GM12878 (cell line): ENCODE results near the gene CDK3. TPM values are rescaled to one million over a fixed set of nuclear protein-coding genes. Genes with fewer than 3 reads are reported as not detected.

ENCODE experiments used
- FOXM1 ChIP-seq: IDR thresholded peaks from 2 replicates; pipeline ENCODE4 v1.6.1; 2012; ENCODE audit warnings: low read depth, mild to moderate bottlenecking, inconsistent platforms, low read length, moderate library complexity
- HDAC2 ChIP-seq: fragments of 200-600 bp; sonication (generic); IDR thresholded peaks from 2 replicates; pipeline ENCODE4 v1.6.1; 2017
- NRF1 ChIP-seq: conservative IDR thresholded peaks from 2 replicates; pipeline ENCODE4 v1.6.1; 2011; ENCODE audit warnings: mild to moderate bottlenecking, low read depth, low read length, improper control_type of control experiment
- POU2F2 ChIP-seq: IDR thresholded peaks from 3 replicates; pipeline ENCODE4 v1.6.1; 2011; ENCODE audit warnings: low read depth, mild to moderate bottlenecking, low read length, borderline replicate concordance
- RAD21 ChIP-seq: IDR thresholded peaks from 2 replicates; pipeline ENCODE4 v1.6.1; 2011; ENCODE audit warnings: mild to moderate bottlenecking, low read depth, low read length, moderate library complexity; ENCODE audit not compliant: insufficient read depth
- RB1 ChIP-seq: fragments of 450-650 bp; formaldehyde crosslinking; IDR thresholded peaks from 2 replicates; pipeline ENCODE4 v1.6.1; 2017; ENCODE audit warnings: mild to moderate bottlenecking, borderline replicate concordance
- RCOR1 ChIP-seq: conservative IDR thresholded peaks from 2 replicates; pipeline ENCODE4 v1.6.1; 2012; ENCODE audit warnings: low read depth, low read length, improper control_type of control experiment
- SMAD1 ChIP-seq: fragments of 450-650 bp; IDR thresholded peaks from 2 replicates; pipeline ENCODE4 v1.6.1; 2018; ENCODE audit warnings: mild to moderate bottlenecking, low read depth; ENCODE audit not compliant: partially characterized antibody
- SMARCA5 ChIP-seq: fragments of 450-650 bp; IDR thresholded peaks from 2 replicates; pipeline ENCODE4 v1.6.1; 2017; ENCODE audit warnings: mild to moderate bottlenecking
- SREBF1 ChIP-seq: IDR thresholded peaks from 2 replicates; pipeline ENCODE4 v1.6.1; 2012; ENCODE audit warnings: mild to moderate bottlenecking, low read length
- STAT1 ChIP-seq: fragments of 450-650 bp; conservative IDR thresholded peaks from 2 replicates; pipeline ENCODE4 v1.6.1; 2014; ENCODE audit warnings: antibody characterized with exemption, mild to moderate bottlenecking
- TCF12 ChIP-seq: IDR thresholded peaks from 2 replicates; pipeline ENCODE4 v1.6.1; 2011; ENCODE audit warnings: low read depth, mild to moderate bottlenecking, low read length
- YBX1 ChIP-seq: fragments of 450-650 bp; IDR thresholded peaks from 2 replicates; pipeline ENCODE4 v1.6.1; 2016; ENCODE audit warnings: antibody characterized with exemption
- ZNF622 ChIP-seq: fragments of 450-650 bp; IDR thresholded peaks from 2 replicates; pipeline ENCODE4 v1.6.1; 2017; ENCODE audit warnings: mild to moderate bottlenecking, inconsistent platforms
- ZSCAN29 ChIP-seq: fragments of 450-650 bp; IDR thresholded peaks from 2 replicates; pipeline ENCODE4 v1.6.1; 2017; ENCODE audit warnings: mild to moderate bottlenecking, moderate library complexity
- polyA plus RNA-seq, 11 experiments: library from polyadenylated mRNA; depleted of rRNA in 4 of 11; unstranded in 6 of 11; stranded (reverse) in 5 of 11; fragments of >200 nt; fragmentation: Nextera tagmentation in 4 of 11; fragmentation: Illumina TruSeq in 1 of 11; extraction: Ambion mirVana in 4 of 11; extraction: Trizol in 1 of 11; gene quantifications; 1 replicate in 1 of 11; 2 replicates in 10 of 11; pipeline versions ENCODE4 v1.2.1 to v1.2.3, GENCODE V29; 2011 to 2016; ENCODE audit warnings: inconsistent platforms in 2 of 11, missing spikeins in 2 of 11, low read depth in 1 of 11
- total RNA-seq, 4 experiments: library from RNA; depleted of rRNA in 3 of 4; stranded (reverse); fragments of >200 nt in 3 of 4; fragmentation: Illumina TruSeq in 1 of 4; extraction: Trizol in 1 of 4; gene quantifications; 2 replicates each; pipeline versions ENCODE4 v1.2.1 to v1.2.3, GENCODE V29; 2013 to 2021
- TF ChIP-seq, protein P1 (sequence below): IDR thresholded peaks from 2 replicates; pipeline ENCODE4 v1.6.1; 2012; ENCODE audit warnings: low read length, inconsistent platforms
- TF ChIP-seq, protein P2 (sequence below): IDR thresholded peaks from 2 replicates; pipeline ENCODE4 v1.6.1; 2011; ENCODE audit warnings: low read depth, low read length, improper control_type of control experiment, borderline replicate concordance
- TF ChIP-seq, protein P3 (sequence below): IDR thresholded peaks from 2 replicates; pipeline ENCODE4 v1.6.1; 2011; ENCODE audit warnings: low read depth, mild to moderate bottlenecking, low read length, moderate library complexity, borderline replicate concordance; ENCODE audit errors: extremely low read depth
- TF ChIP-seq, protein P4 (sequence below): fragments of 450-650 bp; IDR thresholded peaks from 2 replicates; pipeline ENCODE4 v1.6.1; 2017; ENCODE audit warnings: mild to moderate bottlenecking, moderate library complexity
- TF ChIP-seq, protein P5 (sequence below): fragments of 450-650 bp; IDR thresholded peaks from 2 replicates; pipeline ENCODE4 v1.6.1; 2017; ENCODE audit warnings: mild to moderate bottlenecking
- TF ChIP-seq, protein P6 (sequence below): IDR thresholded peaks from 2 replicates; pipeline ENCODE4 v1.6.1; 2011; ENCODE audit warnings: borderline replicate concordance, low read depth, mild to moderate bottlenecking, moderate library complexity, mixed read lengths, low read length; ENCODE audit not compliant: insufficient read depth; ENCODE audit errors: extremely low read length

The CDK3 gene
- total and polyA plus RNA-seq, 10 of the 15 experiments (the other 5 are each of a cell fraction or from before 2014, with no cell fraction given): 1.1 to 7.1 (median 4.2) TPM

DNA sequence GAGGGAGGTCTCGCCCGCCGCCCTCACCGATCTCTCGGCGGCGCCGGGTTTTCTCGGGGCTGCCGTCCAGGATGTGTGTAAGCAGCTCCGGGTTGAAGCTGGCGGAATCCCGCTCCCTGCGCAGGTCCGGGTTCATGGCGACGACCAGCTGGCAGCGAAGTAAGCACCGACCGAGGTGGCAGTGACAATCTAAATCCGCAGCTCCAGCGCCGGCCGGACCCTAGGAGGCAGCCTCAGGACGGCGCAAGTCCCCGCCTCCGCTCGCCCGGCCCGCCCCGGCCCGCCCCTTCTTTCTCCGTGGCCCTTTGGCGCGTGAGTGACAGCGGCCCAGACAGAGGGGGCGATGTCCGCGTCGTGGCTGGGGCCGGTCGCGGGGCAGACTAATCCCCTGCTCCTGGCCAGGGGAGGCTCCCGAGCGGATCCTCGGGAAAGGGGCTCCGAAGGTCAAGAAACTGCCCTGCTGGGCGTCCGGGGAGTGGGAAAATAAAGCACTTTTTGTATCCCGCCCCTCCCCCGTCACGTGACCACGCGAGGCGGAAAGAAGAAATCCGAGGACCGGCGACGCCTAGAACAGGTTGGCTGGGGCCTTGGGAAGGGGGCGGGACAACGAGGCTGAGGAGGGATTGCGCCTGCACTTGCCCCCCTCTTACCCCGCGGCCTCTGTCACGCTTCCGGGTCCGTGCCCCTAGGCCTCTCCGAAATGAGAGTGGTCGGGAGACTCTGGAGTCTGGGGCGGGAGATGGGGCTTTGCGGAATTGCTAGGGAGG lies 21.5 kb upstream of the CDK3 start, which contains the start of the genes ACOX1 and TEN1 (continued):
- TF ChIP-seq, protein P1, sequence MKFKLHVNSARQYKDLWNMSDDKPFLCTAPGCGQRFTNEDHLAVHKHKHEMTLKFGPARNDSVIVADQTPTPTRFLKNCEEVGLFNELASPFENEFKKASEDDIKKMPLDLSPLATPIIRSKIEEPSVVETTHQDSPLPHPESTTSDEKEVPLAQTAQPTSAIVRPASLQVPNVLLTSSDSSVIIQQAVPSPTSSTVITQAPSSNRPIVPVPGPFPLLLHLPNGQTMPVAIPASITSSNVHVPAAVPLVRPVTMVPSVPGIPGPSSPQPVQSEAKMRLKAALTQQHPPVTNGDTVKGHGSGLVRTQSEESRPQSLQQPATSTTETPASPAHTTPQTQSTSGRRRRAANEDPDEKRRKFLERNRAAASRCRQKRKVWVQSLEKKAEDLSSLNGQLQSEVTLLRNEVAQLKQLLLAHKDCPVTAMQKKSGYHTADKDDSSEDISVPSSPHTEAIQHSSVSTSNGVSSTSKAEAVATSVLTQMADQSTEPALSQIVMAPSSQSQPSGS: no peak
- peak; percentile 16; the same call in 1 of the 2 replicates for TF ChIP-seq SREBF1
- TF ChIP-seq SMAD1: peak; percentile 90
- TF ChIP-seq, protein P2, sequence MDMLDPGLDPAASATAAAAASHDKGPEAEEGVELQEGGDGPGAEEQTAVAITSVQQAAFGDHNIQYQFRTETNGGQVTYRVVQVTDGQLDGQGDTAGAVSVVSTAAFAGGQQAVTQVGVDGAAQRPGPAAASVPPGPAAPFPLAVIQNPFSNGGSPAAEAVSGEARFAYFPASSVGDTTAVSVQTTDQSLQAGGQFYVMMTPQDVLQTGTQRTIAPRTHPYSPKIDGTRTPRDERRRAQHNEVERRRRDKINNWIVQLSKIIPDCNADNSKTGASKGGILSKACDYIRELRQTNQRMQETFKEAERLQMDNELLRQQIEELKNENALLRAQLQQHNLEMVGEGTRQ: peak; percentile 91
- TF ChIP-seq POU2F2: peak; percentile 95
- TF ChIP-seq RCOR1: no peak
- TF ChIP-seq NRF1: no peak
- no peak for TF ChIP-seq RAD21
- TF ChIP-seq, protein P3, sequence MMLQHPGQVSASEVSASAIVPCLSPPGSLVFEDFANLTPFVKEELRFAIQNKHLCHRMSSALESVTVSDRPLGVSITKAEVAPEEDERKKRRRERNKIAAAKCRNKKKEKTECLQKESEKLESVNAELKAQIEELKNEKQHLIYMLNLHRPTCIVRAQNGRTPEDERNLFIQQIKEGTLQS: peak; percentile 84; the same call in 1 of the 2 replicates
- TF ChIP-seq HDAC2: no peak
- TF ChIP-seq, protein P4, sequence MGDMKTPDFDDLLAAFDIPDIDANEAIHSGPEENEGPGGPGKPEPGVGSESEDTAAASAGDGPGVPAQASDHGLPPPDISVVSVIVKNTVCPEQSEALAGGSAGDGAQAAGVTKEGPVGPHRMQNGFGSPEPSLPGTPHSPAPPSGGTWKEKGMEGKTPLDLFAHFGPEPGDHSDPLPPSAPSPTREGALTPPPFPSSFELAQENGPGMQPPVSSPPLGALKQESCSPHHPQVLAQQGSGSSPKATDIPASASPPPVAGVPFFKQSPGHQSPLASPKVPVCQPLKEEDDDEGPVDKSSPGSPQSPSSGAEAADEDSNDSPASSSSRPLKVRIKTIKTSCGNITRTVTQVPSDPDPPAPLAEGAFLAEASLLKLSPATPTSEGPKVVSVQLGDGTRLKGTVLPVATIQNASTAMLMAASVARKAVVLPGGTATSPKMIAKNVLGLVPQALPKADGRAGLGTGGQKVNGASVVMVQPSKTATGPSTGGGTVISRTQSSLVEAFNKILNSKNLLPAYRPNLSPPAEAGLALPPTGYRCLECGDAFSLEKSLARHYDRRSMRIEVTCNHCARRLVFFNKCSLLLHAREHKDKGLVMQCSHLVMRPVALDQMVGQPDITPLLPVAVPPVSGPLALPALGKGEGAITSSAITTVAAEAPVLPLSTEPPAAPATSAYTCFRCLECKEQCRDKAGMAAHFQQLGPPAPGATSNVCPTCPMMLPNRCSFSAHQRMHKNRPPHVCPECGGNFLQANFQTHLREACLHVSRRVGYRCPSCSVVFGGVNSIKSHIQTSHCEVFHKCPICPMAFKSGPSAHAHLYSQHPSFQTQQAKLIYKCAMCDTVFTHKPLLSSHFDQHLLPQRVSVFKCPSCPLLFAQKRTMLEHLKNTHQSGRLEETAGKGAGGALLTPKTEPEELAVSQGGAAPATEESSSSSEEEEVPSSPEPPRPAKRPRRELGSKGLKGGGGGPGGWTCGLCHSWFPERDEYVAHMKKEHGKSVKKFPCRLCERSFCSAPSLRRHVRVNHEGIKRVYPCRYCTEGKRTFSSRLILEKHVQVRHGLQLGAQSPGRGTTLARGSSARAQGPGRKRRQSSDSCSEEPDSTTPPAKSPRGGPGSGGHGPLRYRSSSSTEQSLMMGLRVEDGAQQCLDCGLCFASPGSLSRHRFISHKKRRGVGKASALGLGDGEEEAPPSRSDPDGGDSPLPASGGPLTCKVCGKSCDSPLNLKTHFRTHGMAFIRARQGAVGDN: no peak; the same call in 1 of the 2 replicates
- TF ChIP-seq, protein P5, sequence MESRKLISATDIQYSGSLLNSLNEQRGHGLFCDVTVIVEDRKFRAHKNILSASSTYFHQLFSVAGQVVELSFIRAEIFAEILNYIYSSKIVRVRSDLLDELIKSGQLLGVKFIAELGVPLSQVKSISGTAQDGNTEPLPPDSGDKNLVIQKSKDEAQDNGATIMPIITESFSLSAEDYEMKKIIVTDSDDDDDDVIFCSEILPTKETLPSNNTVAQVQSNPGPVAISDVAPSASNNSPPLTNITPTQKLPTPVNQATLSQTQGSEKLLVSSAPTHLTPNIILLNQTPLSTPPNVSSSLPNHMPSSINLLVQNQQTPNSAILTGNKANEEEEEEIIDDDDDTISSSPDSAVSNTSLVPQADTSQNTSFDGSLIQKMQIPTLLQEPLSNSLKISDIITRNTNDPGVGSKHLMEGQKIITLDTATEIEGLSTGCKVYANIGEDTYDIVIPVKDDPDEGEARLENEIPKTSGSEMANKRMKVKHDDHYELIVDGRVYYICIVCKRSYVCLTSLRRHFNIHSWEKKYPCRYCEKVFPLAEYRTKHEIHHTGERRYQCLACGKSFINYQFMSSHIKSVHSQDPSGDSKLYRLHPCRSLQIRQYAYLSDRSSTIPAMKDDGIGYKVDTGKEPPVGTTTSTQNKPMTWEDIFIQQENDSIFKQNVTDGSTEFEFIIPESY: no peak
- TF ChIP-seq FOXM1: no peak
- no peak for TF ChIP-seq RB1
- TF ChIP-seq, protein P6, sequence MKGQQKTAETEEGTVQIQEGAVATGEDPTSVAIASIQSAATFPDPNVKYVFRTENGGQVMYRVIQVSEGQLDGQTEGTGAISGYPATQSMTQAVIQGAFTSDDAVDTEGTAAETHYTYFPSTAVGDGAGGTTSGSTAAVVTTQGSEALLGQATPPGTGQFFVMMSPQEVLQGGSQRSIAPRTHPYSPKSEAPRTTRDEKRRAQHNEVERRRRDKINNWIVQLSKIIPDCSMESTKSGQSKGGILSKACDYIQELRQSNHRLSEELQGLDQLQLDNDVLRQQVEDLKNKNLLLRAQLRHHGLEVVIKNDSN: peak; percentile 94
- peak; percentile 40; the same call in 1 of the 2 replicates for TF ChIP-seq TCF12
- no peak for TF ChIP-seq ZSCAN29
- TF ChIP-seq STAT1: peak; percentile 73; the same call in 1 of the 2 replicates
- TF ChIP-seq ZNF622: no peak
- TF ChIP-seq SMARCA5: no peak
- no peak for TF ChIP-seq YBX1
